H1 (cell line): Measurements from ENCODE around the gene OPRD1. TPM values are rescaled to one million over a fixed set of nuclear protein-coding genes. Genes with fewer than 3 reads are reported as not detected.
A peak's percentile ranks its signal among the peaks of the same experiment; 100 is the strongest.
"Not testable (repeated sequence)": the region's sequence is repeated elsewhere in the genome, so short reads cannot be mapped to it uniquely, and the experiment has no call there.

Experiments used
- CTCF ChIA-PET: fragments of 300-600 bp; sonication (Branson Sonifier 250); formaldehyde crosslinking; loops from one replicate; lab custom pipeline; 2021; ENCODE audit not compliant: partially characterized antibody; lab: Charles Lee
- POLR2A ChIA-PET: fragments of 300-600 bp; sonication (Branson Sonifier 250); formaldehyde crosslinking; loops from one replicate; lab custom pipeline; 2021; ENCODE audit warnings: inconsistent platforms; ENCODE audit not compliant: partially characterized antibody; lab: Charles Lee
- DNase-seq, 2 experiments: peaks; one replicate each; pipeline versions ENCODE4 v3.0.0 to v3.0.0-alpha.2; 2010 to 2022; ENCODE audit warnings: low spot score in 2 of 2, low read depth in 1 of 2, mixed read lengths in 1 of 2
- FAIRE-seq: peaks from 2 replicates; lab custom pipeline; 2011; peaks lifted over from hg19 to GRCh38; lab: Jason Lieb, UNC
- H2AFZ ChIP-seq: 2 replicates; pipeline ENCODE4 v1.8.1; 2012; ENCODE audit warnings: low read length, inconsistent platforms
- H2AK5ac ChIP-seq: 2 replicates; pipeline ENCODE4 v1.6.1; 2013; ENCODE audit warnings: low read depth, low read length
- H2BK120ac ChIP-seq: replicated peaks from 2 replicates; pipeline ENCODE3; 2013; ENCODE audit warnings: low read depth, low read length, inconsistent platforms
- H2BK12ac ChIP-seq: 2 replicates; pipeline ENCODE4 v1.6.1; 2013; ENCODE audit warnings: low read depth, low read length
- H2BK15ac ChIP-seq: 2 replicates; pipeline ENCODE4 v1.6.1; 2013; ENCODE audit warnings: low read length
- H2BK20ac ChIP-seq: 2 replicates; pipeline ENCODE4 v1.6.1; 2013; ENCODE audit warnings: low read length
- H2BK5ac ChIP-seq: 2 replicates; pipeline ENCODE4 v1.6.1; 2013; ENCODE audit warnings: low read depth, low read length
- H3K14ac ChIP-seq: 2 replicates; pipeline ENCODE4 v1.6.1; 2013; ENCODE audit warnings: inconsistent platforms; ENCODE audit not compliant: insufficient read length
- H3K18ac ChIP-seq: 2 replicates; pipeline ENCODE4 v1.6.1; 2013; ENCODE audit warnings: low read length; ENCODE audit errors: extremely low read depth
- H3K23ac ChIP-seq: 2 replicates; pipeline ENCODE4 v1.6.1; 2013; ENCODE audit warnings: inconsistent platforms; ENCODE audit not compliant: insufficient read length
- H3K23me2 ChIP-seq: 2 replicates; pipeline ENCODE4 v1.6.1; 2013; ENCODE audit warnings: low read depth, low read length
- H3K27ac ChIP-seq: 2 replicates; pipeline ENCODE4 v1.6.1; 2011; ENCODE audit warnings: low read depth, low read length, inconsistent platforms
- H3K27me3 ChIP-seq, 4 experiments: replicated peaks in 1 of 4; 1 replicate in 1 of 4; 2 replicates in 3 of 4; pipeline versions ENCODE4 v1.6.1 to v1.8.1; 2011 to 2013; ENCODE audit warnings: low read length in 3 of 4, mild to moderate bottlenecking in 3 of 4, inconsistent platforms in 2 of 4, mixed read lengths in 2 of 4, moderate library complexity in 1 of 4; ENCODE audit not compliant: control insufficient read depth in 3 of 4, insufficient read depth in 3 of 4; ENCODE audit errors: extremely low read depth in 1 of 4
- H3K36me3 ChIP-seq, 4 experiments: 2 replicates each; pipeline versions ENCODE4 v1.6.1 to v1.8.1; 2011 to 2013; ENCODE audit warnings: mild to moderate bottlenecking in 4 of 4, low read length in 3 of 4, moderate library complexity in 2 of 4, control low read depth in 1 of 4, inconsistent platforms in 1 of 4; ENCODE audit not compliant: insufficient read depth in 4 of 4, control insufficient read depth in 2 of 4
- H3K4ac ChIP-seq: replicated peaks from 2 replicates; pipeline ENCODE3; 2013; ENCODE audit warnings: low read length, low read depth, mixed read lengths, inconsistent platforms; ENCODE audit not compliant: insufficient read length
- H3K4me1 ChIP-seq, 4 experiments: replicated peaks in 1 of 4; 1 replicate in 1 of 4; 2 replicates in 3 of 4; pipeline versions ENCODE4 v1.6.1 to v1.8.1; 2011 to 2013; ENCODE audit warnings: low read length in 3 of 4, inconsistent platforms in 2 of 4, mixed read lengths in 1 of 4; ENCODE audit not compliant: insufficient read depth in 4 of 4, control insufficient read depth in 3 of 4
- H3K4me2 ChIP-seq, 2 experiments: 2 replicates each; pipeline versions ENCODE4 v1.6.1 to v1.8.1; 2011 to 2013; ENCODE audit warnings: low read depth in 2 of 2, low read length in 2 of 2, control low read depth in 1 of 2, inconsistent platforms in 1 of 2, mild to moderate bottlenecking in 1 of 2; ENCODE audit not compliant: insufficient read depth in 1 of 2
- H3K4me3 ChIP-seq, 4 experiments: fragments of 200-600, 300-600 bp in 1 of 4; sonication (generic), shearing (Covaris generic), sonication (Bioruptor Twin) in 1 of 4; 2 replicates each; pipeline versions ENCODE4 v1.5.1 to v1.8.1; 2011 to 2016; ENCODE audit warnings: low read length in 4 of 4, low read depth in 3 of 4, control low read depth in 2 of 4, inconsistent platforms in 2 of 4, mild to moderate bottlenecking in 2 of 4, mixed read lengths in 1 of 4, moderate library complexity in 1 of 4; ENCODE audit not compliant: insufficient read depth in 2 of 4; ENCODE audit errors: extremely low read depth in 1 of 4
- H3K56ac ChIP-seq: replicated peaks from 2 replicates; pipeline ENCODE3; 2013; ENCODE audit warnings: low read depth, mild to moderate bottlenecking, mixed read lengths, low read length, inconsistent platforms; ENCODE audit not compliant: insufficient read length
- H3K79me1 ChIP-seq: 2 replicates; pipeline ENCODE4 v1.6.1; 2013; ENCODE audit warnings: low read depth, low read length, control low read depth
- H3K79me2 ChIP-seq, 2 experiments: 2 replicates each; pipeline versions ENCODE4 v1.6.1 to v1.8.1; 2012 to 2013; ENCODE audit warnings: low read length in 2 of 2, mild to moderate bottlenecking in 2 of 2, inconsistent platforms in 1 of 2; ENCODE audit not compliant: insufficient read depth in 2 of 2, control insufficient read depth in 1 of 2
- H3K9ac ChIP-seq, 4 experiments: replicated peaks in 1 of 4; 1 replicate in 1 of 4; 2 replicates in 3 of 4; pipeline versions ENCODE4 v1.6.1 to v1.8.1; 2011 to 2013; ENCODE audit warnings: low read depth in 3 of 4, low read length in 3 of 4, control low read depth in 2 of 4, mild to moderate bottlenecking in 2 of 4, moderate library complexity in 2 of 4, inconsistent platforms in 1 of 4; ENCODE audit errors: extremely low read depth in 1 of 4
- H3K9me3 ChIP-seq, 2 experiments: 2 replicates each; pipeline versions ENCODE4 v1.6.1 to v1.8.1; 2012 to 2013; ENCODE audit warnings: mild to moderate bottlenecking in 2 of 2, moderate library complexity in 2 of 2, control low read depth in 1 of 2, inconsistent platforms in 1 of 2, low read depth in 1 of 2, low read length in 1 of 2, mixed read lengths in 1 of 2; ENCODE audit not compliant: insufficient read depth in 2 of 2
- H4K20me1 ChIP-seq, 2 experiments: replicated peaks in 1 of 2; 2 replicates each; pipeline versions ENCODE3 to v1.8.1; 2011 to 2013; ENCODE audit warnings: inconsistent platforms in 2 of 2, low read length in 2 of 2, mild to moderate bottlenecking in 1 of 2; ENCODE audit not compliant: insufficient read depth in 2 of 2, control insufficient read depth in 1 of 2
- H4K5ac ChIP-seq: 2 replicates; pipeline ENCODE4 v1.6.1; 2013; ENCODE audit warnings: low read length, low read depth, mixed read lengths, inconsistent platforms; ENCODE audit not compliant: insufficient read length
- H4K8ac ChIP-seq: 2 replicates; pipeline ENCODE4 v1.8.0; 2013; ENCODE audit warnings: mild to moderate bottlenecking, moderate library complexity, low read length, inconsistent platforms; ENCODE audit not compliant: insufficient read depth; ENCODE audit errors: extremely low read depth
- H4K91ac ChIP-seq: replicated peaks from 2 replicates; pipeline ENCODE3; 2013; ENCODE audit warnings: low read length, mixed read lengths, inconsistent platforms; ENCODE audit not compliant: insufficient read length
- TEAD4 ChIP-seq: IDR thresholded peaks from 2 replicates; pipeline ENCODE4 v1.6.1; 2012; ENCODE audit warnings: low read depth, low read length, inconsistent platforms, mixed read lengths
- WGBS, 2 experiments: shearing (Covaris generic) in 1 of 2; methylation state at CpG; one replicate each; pipeline versions ENCODE4 v1.1.6 to v1.1.7; 2013 to 2015; ENCODE audit warnings: low lambda C conversion rate in 2 of 2, mixed read lengths in 2 of 2, inconsistent platforms in 1 of 2, low coverage in 1 of 2, missing lambda C conversion rate in 1 of 2; ENCODE audit not compliant: insufficient replicate concordance in 2 of 2, insufficient coverage in 1 of 2, insufficient read length in 1 of 2; ENCODE audit errors: extremely low coverage in 1 of 2, missing lambda C conversion rate in 1 of 2; 5-methylcytosine and 5-hydroxymethylcytosine counted together
- polyA plus RNA-seq, 7 experiments: library from polyadenylated mRNA; depleted of rRNA in 3 of 7; stranded (reverse) in 5 of 7; unstranded in 2 of 7; fragments of >200 nt in 5 of 7; fragments of 200-250 nt in 2 of 7; gene quantifications; 1 replicate in 5 of 7; 2 replicates in 1 of 7; 4 replicates in 1 of 7; pipeline versions ENCODE4 v1.2.1 to v1.2.3, GENCODE V29; 2011 to 2013; ENCODE audit warnings: missing spikeins in 2 of 7, mixed read lengths in 2 of 7
- total RNA-seq: library from RNA; stranded (reverse); fragmentation: NEBNext Ultra II Directional; extraction: Animal tissue kit (Norgen Biotek cat#: 25700); gene quantifications from 2 replicates; pipeline ENCODE4 v1.2.1, GENCODE V29; 2021

OPRD1 gene
- total and polyA plus RNA-seq, 2 of the 8 experiments (the other 6 are each of a cell fraction or from before 2014, with no cell fraction given) = 2.6 to 3.7 TPM

- not testable (repeated sequence) for H3K4ac ChIP-seq, H4K20me1 ChIP-seq, H3K9me3 ChIP-seq, H3K4me2 ChIP-seq, H4K91ac ChIP-seq, H3K23ac ChIP-seq, H3K27me3 ChIP-seq, H3K4me3 ChIP-seq, H2BK20ac ChIP-seq, H2AFZ ChIP-seq, H2BK5ac ChIP-seq, H2AK5ac ChIP-seq, H2BK120ac ChIP-seq, H3K79me1 ChIP-seq, H4K5ac ChIP-seq, H3K56ac ChIP-seq, H2BK12ac ChIP-seq, DNase-seq, H3K79me2 ChIP-seq, H3K36me3 ChIP-seq, H2BK15ac ChIP-seq, H3K27ac ChIP-seq, H3K4me1 ChIP-seq, H3K18ac ChIP-seq, H3K14ac ChIP-seq, H4K8ac ChIP-seq, H3K9ac ChIP-seq, FAIRE-seq, H3K23me2 ChIP-seq
- ChIA-PET POLR2A (interaction anchor here (1.2 kb wide), 1 partner anchor 21 kb away, joined by 3 read pairs; no protein-coding TSS in a partner anchor), CTCF (interaction anchor here (0.6 to 3.1 kb wide), 7 partner anchors 9 to 52 kb away, joined by 3 to 12 read pairs (median 4); no protein-coding TSS in a partner anchor)
- WGBS, 2 experiments = 82% methylated on average over 8 of the region's 11 CpGs; no CpG with 5 or more reads in 1 of the 2 experiments
- peak; percentile 62 for TF ChIP-seq TEAD4
Observed at GRCh38 chr1:28828227-28828858, 16.4 kb downstream of the OPRD1 start.
